Thyroid gland (tissue), 4 donors: ENCODE results near the gene FMN2. TPM values are rescaled to one million over a fixed set of nuclear protein-coding genes. Genes with fewer than 3 reads are reported as not detected.

Source experiments
- DNase-seq, 2 donors: peaks; one replicate each; pipeline ENCODE4 v3.0.0-alpha.2; 2019
- H3K27ac ChIP-seq, 3 donors: fragments of 200-600 bp; sonication (generic); 1 replicate in 2 of 3; 2 replicates in 1 of 3; pipeline ENCODE4 v1.5.1; 2016 to 2019; ENCODE audit warnings: mild to moderate bottlenecking in 1 of 3, moderate library complexity in 1 of 3
- H3K27me3 ChIP-seq: fragments of 200-600 bp; sonication (generic); one replicate; pipeline ENCODE4 v1.5.1; 2019
- H3K36me3 ChIP-seq, 2 donors: fragments of 200-600 bp; sonication (generic); one replicate each; pipeline ENCODE4 v1.5.1; 2016 to 2019
- H3K4me1 ChIP-seq, 2 donors: fragments of 200-600 bp; sonication (generic); one replicate each; pipeline ENCODE4 v1.5.1; 2017 to 2019
- H3K4me3 ChIP-seq, 3 donors: fragments of 200-600 bp; sonication (generic); replicated peaks in 1 of 3; 1 replicate in 2 of 3; 2 replicates in 1 of 3; pipeline ENCODE4 v1.5.1; 2016; ENCODE audit warnings: mild to moderate bottlenecking in 1 of 3
- H3K9me3 ChIP-seq: fragments of 200-600 bp; sonication (generic); one replicate; pipeline ENCODE4 v1.5.1; 2017
- POLR2A ChIP-seq, 2 donors: fragments of 450-650 bp; IDR thresholded peaks; one replicate each; pipeline ENCODE4 v1.6.1; 2017; ENCODE audit warnings: antibody characterized with exemption in 2 of 2, mild to moderate bottlenecking in 2 of 2, moderate library complexity in 1 of 2
- WGBS, 2 donors: methylation state at CpG; one replicate each; pipeline ENCODE4 v1.1.5; 2017; 5-methylcytosine and 5-hydroxymethylcytosine counted together
- intact Hi-C: fragments of 100-400 bp; cut with DNase I; formaldehyde crosslinking; loops from one replicate; pipeline ENCODE4 v1.15.1; 2023
- total RNA-seq, 4 donors: library from RNA; depleted of rRNA; stranded (reverse); fragments of >200 nt; gene quantifications; one replicate each; pipeline ENCODE4 v1.2.3, GENCODE V29; 2016
- TF ChIP-seq, protein P1 (sequence below), 6 experiments: fragments of 200-600 bp in 3 of 6; fragments of 450-650 bp in 3 of 6; sonication (generic) in 3 of 6; IDR thresholded peaks; one replicate each; pipeline ENCODE4 v1.5.1; 2016 to 2019; ENCODE audit warnings: antibody characterized with exemption in 6 of 6, mild to moderate bottlenecking in 2 of 6, inconsistent platforms in 1 of 6, moderate library complexity in 1 of 6

The FMN2 gene
- total RNA-seq, 4 donors from 2014 or later, result 0.78 to 6.2 (median 1.3) TPM; not detected in 1

DNA sequence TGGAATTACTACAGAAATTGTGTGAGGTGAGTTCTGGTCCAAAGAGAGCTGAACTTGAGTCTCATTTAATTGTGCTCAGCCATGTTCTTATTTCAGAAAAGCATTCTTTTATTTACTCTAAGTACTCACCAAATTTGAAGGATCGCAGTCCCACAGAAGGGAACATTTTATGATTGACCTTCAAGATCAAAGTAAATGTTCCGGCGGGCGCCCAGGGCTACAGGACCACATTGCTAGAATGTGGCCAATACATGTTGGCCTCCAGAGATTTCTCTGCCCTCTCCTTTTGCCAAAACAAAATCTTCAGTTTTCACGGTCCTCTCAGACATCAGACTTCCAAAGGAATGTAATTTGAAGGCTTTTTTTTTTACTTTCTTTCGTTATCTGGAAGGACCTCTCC is 237.8 kb downstream of the FMN2 start:
- H3K36me3 ChIP-seq, result no peaks in the 10 kb centered on the region
- no peak overlapping the region for H3K27ac ChIP-seq
- 77 to 81% methylated on average over 6 of the region's 6 CpGs for WGBS, 2 donors
- no peak for DNase-seq
- H3K9me3 ChIP-seq, result no peaks in the 10 kb centered on the region
- no peaks in the 10 kb centered on the region for H3K4me1 ChIP-seq
- TF ChIP-seq POLR2A (IDR thresholded peaks at IDR 0.05), result no peak
- TF ChIP-seq, protein P1, sequence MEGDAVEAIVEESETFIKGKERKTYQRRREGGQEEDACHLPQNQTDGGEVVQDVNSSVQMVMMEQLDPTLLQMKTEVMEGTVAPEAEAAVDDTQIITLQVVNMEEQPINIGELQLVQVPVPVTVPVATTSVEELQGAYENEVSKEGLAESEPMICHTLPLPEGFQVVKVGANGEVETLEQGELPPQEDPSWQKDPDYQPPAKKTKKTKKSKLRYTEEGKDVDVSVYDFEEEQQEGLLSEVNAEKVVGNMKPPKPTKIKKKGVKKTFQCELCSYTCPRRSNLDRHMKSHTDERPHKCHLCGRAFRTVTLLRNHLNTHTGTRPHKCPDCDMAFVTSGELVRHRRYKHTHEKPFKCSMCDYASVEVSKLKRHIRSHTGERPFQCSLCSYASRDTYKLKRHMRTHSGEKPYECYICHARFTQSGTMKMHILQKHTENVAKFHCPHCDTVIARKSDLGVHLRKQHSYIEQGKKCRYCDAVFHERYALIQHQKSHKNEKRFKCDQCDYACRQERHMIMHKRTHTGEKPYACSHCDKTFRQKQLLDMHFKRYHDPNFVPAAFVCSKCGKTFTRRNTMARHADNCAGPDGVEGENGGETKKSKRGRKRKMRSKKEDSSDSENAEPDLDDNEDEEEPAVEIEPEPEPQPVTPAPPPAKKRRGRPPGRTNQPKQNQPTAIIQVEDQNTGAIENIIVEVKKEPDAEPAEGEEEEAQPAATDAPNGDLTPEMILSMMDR (IDR thresholded peaks at IDR 0.05), result no peak
- intact Hi-C loops, result no loop called here
- H3K4me3 ChIP-seq, result no peak overlapping the region
- no peaks in the 10 kb centered on the region for H3K27me3 ChIP-seq

DNA sequence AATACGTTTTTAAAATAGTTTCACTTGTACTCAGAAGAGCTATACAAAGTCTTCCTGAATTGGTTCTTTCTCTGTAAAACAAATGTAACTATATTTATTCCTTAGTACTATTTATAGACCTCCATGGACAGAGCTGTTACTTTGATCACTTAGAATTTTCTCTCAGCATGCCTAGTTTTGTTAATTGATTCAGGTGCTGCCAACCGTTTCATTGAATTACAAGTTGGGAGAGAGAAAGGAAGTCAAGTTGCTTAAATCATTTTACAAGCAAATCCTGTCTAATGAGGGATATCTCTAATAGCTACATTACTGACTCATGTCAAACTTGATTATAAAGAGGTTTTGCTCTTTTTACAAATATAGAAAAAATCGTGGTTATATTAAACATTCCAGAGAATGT is 241.0 kb downstream of the FMN2 start:
- WGBS, 2 donors, result 30 to 34% methylated on average over 3 of the region's 3 CpGs
- Histone ChIP-seq H3K27me3 (no peaks in the 10 kb centered on the region), H3K4me3 (no peak overlapping the region), H3K27ac (peak overlapping the region; percentile 0 to 47 (median 6)), H3K36me3 (no peaks in the 10 kb centered on the region), H3K9me3 (no peaks in the 10 kb centered on the region), H3K4me1 (peaks cover 5 to 9% of the 10 kb centered on the region in 2 donors)
- no peak for DNase-seq
- TF ChIP-seq POLR2A (IDR thresholded peaks at IDR 0.05), result no peak
- TF ChIP-seq, protein P1 (IDR thresholded peaks at IDR 0.05), result no peak
- intact Hi-C loops, result no loop called here

DNA sequence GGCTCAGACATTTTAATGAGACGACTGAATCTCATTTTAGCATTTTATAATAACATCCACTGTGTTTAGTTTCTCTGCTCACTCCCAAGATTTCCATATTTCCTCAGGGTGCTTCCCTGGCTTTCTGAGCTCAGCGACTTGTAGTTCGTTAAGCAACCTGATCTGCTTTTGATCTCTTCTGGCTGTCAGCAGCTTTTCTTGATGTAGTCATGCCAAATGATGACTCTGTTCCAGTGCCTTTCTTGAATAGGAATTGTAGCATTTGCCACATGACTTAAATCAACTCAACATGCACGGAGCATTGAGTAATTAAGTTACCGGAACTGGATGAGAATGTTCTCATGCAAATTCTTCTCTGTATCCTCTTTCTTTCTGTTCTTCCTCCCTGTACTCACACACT is 246.1 kb downstream of the FMN2 start:
- intact Hi-C loops, result no loop called here
- H3K27me3 ChIP-seq, result no peaks in the 10 kb centered on the region
- H3K4me3 ChIP-seq, result no peak overlapping the region
- peak overlapping the region; percentile 74 to 96 (median 94) for H3K27ac ChIP-seq
- DNase-seq, result peak; percentile 43 to 56
- peaks cover 24 to 28% of the 10 kb centered on the region in 2 donors for H3K4me1 ChIP-seq
- no peaks in the 10 kb centered on the region for H3K36me3 ChIP-seq
- H3K9me3 ChIP-seq, result no peaks in the 10 kb centered on the region
- WGBS, 2 donors, result 10 to 12% methylated on average over 5 of the region's 5 CpGs
- TF ChIP-seq, protein P1 (IDR thresholded peaks at IDR 0.05), result peak in 2 of 6 experiments; percentile 31 to 38
- TF ChIP-seq POLR2A (IDR thresholded peaks at IDR 0.05), result peak in 1 of 2 donors; percentile 80

DNA sequence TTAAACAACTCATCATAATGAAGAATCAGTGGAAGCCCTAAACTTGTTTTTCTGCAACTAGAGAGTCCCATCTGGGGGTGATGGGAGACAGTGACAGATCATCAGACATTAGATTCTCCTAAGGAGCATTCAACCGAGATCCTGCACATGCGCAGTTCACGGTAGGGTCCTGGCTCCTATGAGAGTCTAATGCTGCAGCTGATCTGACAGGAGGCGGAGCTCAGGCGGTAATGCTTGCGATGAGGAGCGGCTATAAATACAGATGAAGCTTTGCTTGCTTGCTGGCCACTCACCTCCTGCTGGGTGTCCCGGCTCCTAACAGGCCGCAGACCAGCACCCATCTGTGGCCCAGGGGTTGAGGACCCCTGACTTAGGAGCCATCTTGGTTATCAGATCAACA is 247.2 kb downstream of the FMN2 start:
- H3K27ac ChIP-seq, result peak overlapping the region; percentile 74 to 96 (median 94)
- no peak overlapping the region for H3K4me3 ChIP-seq
- H3K36me3 ChIP-seq, result no peaks in the 10 kb centered on the region
- TF ChIP-seq, protein P1 (IDR thresholded peaks at IDR 0.05), result no peak
- no peak for TF ChIP-seq POLR2A (IDR thresholded peaks at IDR 0.05)
- peaks cover 24 to 28% of the 10 kb centered on the region in 2 donors for H3K4me1 ChIP-seq
- H3K27me3 ChIP-seq, result no peaks in the 10 kb centered on the region
- WGBS, 2 donors, result 92 to 93% methylated on average over 9 of the region's 9 CpGs
- intact Hi-C loops, result no loop called here
- H3K9me3 ChIP-seq, result no peaks in the 10 kb centered on the region
- no peak for DNase-seq

DNA sequence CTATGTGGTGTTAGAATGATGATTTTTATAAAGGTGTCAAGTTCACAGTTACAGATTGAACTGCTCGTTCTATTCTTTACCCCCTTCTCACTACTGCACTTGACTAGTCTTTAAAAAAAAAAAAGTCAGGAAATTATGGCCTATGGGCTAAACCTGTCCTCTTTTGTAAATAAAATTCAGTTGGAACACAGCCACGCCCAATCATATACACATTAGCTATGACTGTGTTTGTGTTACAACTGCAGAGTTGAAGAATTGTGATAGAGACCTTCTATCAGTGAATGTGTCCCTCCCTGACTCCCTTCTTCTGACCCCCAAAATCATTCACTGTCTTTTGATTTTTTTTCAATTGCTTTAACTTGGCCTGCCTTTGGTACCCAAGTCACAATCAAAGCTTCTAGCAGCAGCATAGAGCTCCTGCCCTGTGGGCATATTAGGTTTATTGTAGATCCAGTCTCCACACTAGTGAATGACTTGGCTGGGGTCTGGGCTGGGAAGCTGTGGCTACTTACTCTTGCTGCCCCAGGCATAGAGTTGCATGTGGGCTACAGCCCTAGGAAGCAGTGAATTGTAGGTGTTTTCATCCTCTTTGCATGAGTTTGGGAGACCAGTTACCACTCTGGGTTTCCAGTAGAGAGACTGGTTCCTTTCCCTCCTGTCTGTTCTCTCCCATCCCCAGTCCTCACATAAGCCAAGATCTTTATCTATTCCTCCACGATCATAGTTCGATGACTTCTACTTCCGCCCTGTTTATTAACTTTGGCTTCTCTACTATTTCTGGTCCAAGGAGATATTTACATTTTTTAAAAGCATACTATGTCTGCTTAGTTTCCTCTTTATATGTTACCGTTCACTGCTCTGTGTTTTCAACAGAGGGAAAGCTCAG is 249.9 kb downstream of the FMN2 start:
- Histone ChIP-seq H3K4me1 (peaks cover 24 to 34% of the 10 kb centered on the region in 2 donors), H3K9me3 (no peaks in the 10 kb centered on the region), H3K4me3 (no peak overlapping the region), H3K27me3 (no peaks in the 10 kb centered on the region), H3K27ac (no peak overlapping the region), H3K36me3 (no peaks in the 10 kb centered on the region)
- intact Hi-C loops, result no loop called here
- 74 to 79% methylated on average over 6 of the region's 6 CpGs for WGBS, 2 donors
- no peak for DNase-seq
- no peak for TF ChIP-seq POLR2A (IDR thresholded peaks at IDR 0.05)
- TF ChIP-seq, protein P1 (IDR thresholded peaks at IDR 0.05), result no peak
